ENCODE data around the gene MBIP.

Gene MBIP

GRCh38 chr14:36313206-36313605 is 7.2 kb downstream of the MBIP start:
- no peak for DNase-seq (ENCODE audit: low read depth)

GRCh38 chr14:36306836-36307235 is 13.6 kb downstream of the MBIP start:
- no peak for DNase-seq (ENCODE audit: low read depth)

GRCh38 chr14:36304895-36305294 is 15.5 kb downstream of the MBIP start:
- no peak for DNase-seq (ENCODE audit: low read depth)

- DNase-seq (ENCODE audit: low read depth): no peak
Observed at GRCh38 chr14:36303960-36304359, 16.5 kb downstream of the MBIP start.

GRCh38 chr14:36302823-36303222 is 17.6 kb downstream of the MBIP start:
- no peak for DNase-seq (ENCODE audit: low read depth)

- DNase-seq (ENCODE audit: low read depth): no peak
Observed at GRCh38 chr14:36301159-36301558, 19.3 kb downstream of the MBIP start.

GRCh38 chr14:36300337-36300736 is 20.1 kb downstream of the MBIP start:
- no peak for DNase-seq (ENCODE audit: low read depth)

- DNase-seq (ENCODE audit: low read depth): no peak
Observed at GRCh38 chr14:36295642-36296627, 24.5 kb downstream of the MBIP start.

GRCh38 chr14:36294543-36294942 is 25.9 kb downstream of the MBIP start:
- no peak for DNase-seq (ENCODE audit: low read depth)

GRCh38 chr14:36293824-36294223 is 26.6 kb downstream of the MBIP start:
- DNase-seq (ENCODE audit: low read depth): no peak

- no peak for DNase-seq (ENCODE audit: low read depth)
Observed at GRCh38 chr14:36289954-36290353, 30.5 kb downstream of the MBIP start.

- no peak for DNase-seq (ENCODE audit: low read depth)
Observed at GRCh38 chr14:36288496-36288895, 31.9 kb downstream of the MBIP start.

- no peak for DNase-seq (ENCODE audit: low read depth)
Observed at GRCh38 chr14:36284971-36285595, 35.4 kb downstream of the MBIP start.

- no peak for DNase-seq (ENCODE audit: low read depth)
Observed at GRCh38 chr14:36281309-36281708, 39.1 kb downstream of the MBIP start.

- DNase-seq (ENCODE audit: low read depth): no peak
Observed at GRCh38 chr14:36279306-36280190, 40.9 kb downstream of the MBIP start.

GRCh38 chr14:36275741-36276140 is 44.7 kb downstream of the MBIP start:
- DNase-seq (ENCODE audit: low read depth): no peak

GRCh38 chr14:36271939-36272907 is 48.2 kb downstream of the MBIP start:
- DNase-seq (ENCODE audit: low read depth): no peak

- no peak for DNase-seq (ENCODE audit: low read depth)
Observed at GRCh38 chr14:36271222-36271621, 49.2 kb downstream of the MBIP start.

- DNase-seq (ENCODE audit: low read depth): no peak
Observed at GRCh38 chr14:36270191-36270590, 50.2 kb downstream of the MBIP start.

GRCh38 chr14:36268121-36268520 is 52.3 kb downstream of the MBIP start:
- no peak for DNase-seq (ENCODE audit: low read depth)

- no peak for DNase-seq (ENCODE audit: low read depth)
Observed at GRCh38 chr14:36264595-36264994, 55.8 kb downstream of the MBIP start.

All from HS-27A (cell line).